GM18526 (cell line): ENCODE results near the gene LPGAT1.

Experiments used
- POLR2A ChIP-seq: IDR thresholded peaks from 3 replicates; pipeline ENCODE4 v1.6.1; 2011; ENCODE audit not compliant: insufficient read length; ENCODE audit errors: extremely low read depth

The LPGAT1 gene

GRCh38 chr1:211808475-211808874 lies 22.1 kb downstream of the LPGAT1 start:
- no peak for TF ChIP-seq POLR2A

GRCh38 chr1:211804915-211805314 lies 25.6 kb downstream of the LPGAT1 start:
- no peak for TF ChIP-seq POLR2A

- no peak for TF ChIP-seq POLR2A
Measured at GRCh38 chr1:211800925-211801607, 29.5 kb downstream of the LPGAT1 start.

- TF ChIP-seq POLR2A, result no peak
Measured at GRCh38 chr1:211797994-211798393, 32.6 kb downstream of the LPGAT1 start.

GRCh38 chr1:211791979-211792378 lies 38.6 kb downstream of the LPGAT1 start:
- no peak for TF ChIP-seq POLR2A

GRCh38 chr1:211789641-211790464 lies 40.7 kb downstream of the LPGAT1 start:
- no peak for TF ChIP-seq POLR2A

- TF ChIP-seq POLR2A, result no peak
Measured at GRCh38 chr1:211788626-211789025, 41.9 kb downstream of the LPGAT1 start.

GRCh38 chr1:211783897-211784296 lies 46.7 kb downstream of the LPGAT1 start:
- TF ChIP-seq POLR2A, result no peak

- no peak for TF ChIP-seq POLR2A
Measured at GRCh38 chr1:211783266-211783665, 47.3 kb downstream of the LPGAT1 start.

GRCh38 chr1:211781260-211781659 lies 49.3 kb downstream of the LPGAT1 start:
- TF ChIP-seq POLR2A, result no peak

GRCh38 chr1:211775170-211775569 lies 55.4 kb downstream of the LPGAT1 start:
- TF ChIP-seq POLR2A, result no peak

- TF ChIP-seq POLR2A, result no peak
Measured at GRCh38 chr1:211764701-211765100, 65.9 kb downstream of the LPGAT1 start.

- no peak for TF ChIP-seq POLR2A
Measured at GRCh38 chr1:211762206-211762605, 68.4 kb downstream of the LPGAT1 start.

- TF ChIP-seq POLR2A, result no peak
Measured at GRCh38 chr1:211761400-211761799, 69.2 kb downstream of the LPGAT1 start.

GRCh38 chr1:211756471-211757020 lies 74.0 kb downstream of the LPGAT1 start:
- TF ChIP-seq POLR2A, result no peak

GRCh38 chr1:211753649-211754251 lies 76.8 kb downstream of the LPGAT1 start:
- no peak for TF ChIP-seq POLR2A

GRCh38 chr1:211752951-211753486 lies 77.5 kb downstream of the LPGAT1 start:
- no peak for TF ChIP-seq POLR2A
